Daoy (cell line): ENCODE data around the gene ERP44. TPM values are rescaled to one million over a fixed set of nuclear protein-coding genes. Genes with fewer than 3 reads are reported as not detected.
"Not testable (repeated sequence)": the region's sequence is repeated elsewhere in the genome, so short reads cannot be mapped to it uniquely, and the experiment has no call there.

ENCODE experiments used
- DNase-seq: peaks from one replicate; pipeline ENCODE4 v3.0.0-alpha.2; 2015; ENCODE audit warnings: low read depth
- total RNA-seq: library from RNA; depleted of rRNA; stranded (reverse); fragments of >200 nt; shearing (Covaris generic); gene quantifications from 2 replicates; pipeline ENCODE4 v1.2.3, GENCODE V29; 2014

Gene ERP44
- total RNA-seq, 1 experiment from 2014 or later, result 17.1 TPM

DNA sequence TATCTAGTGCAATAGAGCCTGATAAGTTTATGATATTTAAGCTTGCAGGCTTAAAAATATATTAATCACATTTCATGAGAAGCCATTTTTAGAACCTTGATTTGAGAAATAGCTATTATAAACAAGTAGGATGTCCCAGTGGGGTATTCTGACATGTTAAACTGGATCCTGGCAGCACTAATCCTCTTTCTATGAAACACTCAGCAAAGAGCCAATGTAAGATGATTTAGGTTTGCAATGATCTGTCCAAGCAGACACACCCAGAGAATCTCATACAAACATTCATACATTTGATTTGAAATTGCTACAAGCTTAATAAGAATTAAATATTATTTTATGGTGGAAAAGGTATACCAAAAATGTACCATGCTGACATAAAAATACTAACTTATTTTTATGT is 86.5 kb downstream of the ERP44 start:
- DNase-seq, result no peak

DNA sequence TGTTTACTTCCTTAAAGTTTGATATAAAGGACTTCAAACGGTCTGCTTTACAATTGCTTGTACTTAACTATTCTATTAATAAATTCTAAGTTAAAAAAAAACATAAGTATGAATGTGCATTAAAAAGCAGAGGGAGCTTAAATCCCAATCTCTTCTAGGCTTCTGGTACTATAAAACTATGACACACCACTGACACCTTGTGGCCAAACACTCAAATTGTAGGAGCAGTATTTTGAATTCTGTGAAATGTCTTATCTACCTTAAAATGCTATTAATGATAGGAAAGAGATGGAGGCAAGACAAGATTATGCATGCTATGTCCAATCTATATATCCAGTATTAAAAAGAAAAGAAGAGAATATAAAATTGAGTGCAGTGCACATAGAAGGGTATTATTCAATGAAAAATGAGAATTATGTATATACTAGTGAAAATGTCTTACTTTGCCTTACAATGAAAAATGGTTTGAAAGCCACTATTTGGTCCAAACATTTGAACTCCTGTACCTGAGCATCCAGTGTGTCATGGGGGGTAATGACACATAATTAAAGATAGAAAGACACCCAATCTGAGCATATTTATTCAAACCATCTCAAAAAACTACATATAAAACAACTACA is 87.6 kb downstream of the ERP44 start:
- peak; percentile 55 for DNase-seq

GRCh38 chr9:99999797-100000196 is 99.0 kb downstream of the ERP44 start:
- DNase-seq, result no peak

DNA sequence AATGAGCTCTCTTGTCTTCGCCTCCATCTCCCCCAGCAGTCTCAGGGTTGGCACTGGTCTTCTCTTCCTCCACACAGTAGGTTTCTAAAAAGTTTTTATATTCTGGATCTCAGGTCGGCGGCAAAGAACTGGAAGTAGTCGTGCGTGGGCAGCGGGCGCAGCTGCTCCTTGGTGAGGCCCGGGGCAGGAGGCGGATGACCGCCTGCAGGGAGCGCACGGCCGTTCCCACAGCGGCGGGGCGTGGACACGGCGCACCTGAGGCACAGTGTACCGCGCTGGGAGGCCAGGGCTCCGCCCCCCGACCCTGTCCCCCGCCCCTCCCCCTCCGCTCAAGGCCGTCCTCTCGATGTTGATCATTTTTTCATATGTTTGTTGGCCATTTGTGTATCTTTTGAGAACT is 99.9 kb downstream of the ERP44 start:
- no peak for DNase-seq

- no peak for DNase-seq
These were observed 100.5 kb downstream of the ERP44 start for GRCh38 chr9:99998266-99998665.

GRCh38 chr9:99990508-99990907 is 108.3 kb downstream of the ERP44 start:
- not testable (repeated sequence) for DNase-seq

GRCh38 chr9:99986642-99987041 is 112.2 kb downstream of the ERP44 start:
- no peak for DNase-seq

DNA sequence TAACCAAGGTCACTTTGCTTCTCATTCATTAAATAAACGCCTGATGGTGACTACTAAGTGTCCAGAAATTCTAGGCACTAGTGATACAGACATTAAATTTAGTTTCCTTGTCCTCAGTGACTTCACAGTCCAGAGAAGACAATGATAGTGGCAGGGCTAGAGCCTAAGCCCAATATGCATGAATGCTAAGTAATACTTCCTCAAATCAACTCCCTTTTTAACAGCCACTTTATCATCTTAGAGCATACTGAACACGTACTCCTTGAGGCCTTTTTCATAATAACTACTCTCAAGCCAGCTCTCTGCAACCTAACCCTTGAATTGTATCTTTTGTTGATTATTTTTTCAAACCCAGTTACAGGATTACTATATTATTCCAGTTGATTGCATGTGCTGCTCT is 118.2 kb downstream of the ERP44 start:
- no peak for DNase-seq

DNA sequence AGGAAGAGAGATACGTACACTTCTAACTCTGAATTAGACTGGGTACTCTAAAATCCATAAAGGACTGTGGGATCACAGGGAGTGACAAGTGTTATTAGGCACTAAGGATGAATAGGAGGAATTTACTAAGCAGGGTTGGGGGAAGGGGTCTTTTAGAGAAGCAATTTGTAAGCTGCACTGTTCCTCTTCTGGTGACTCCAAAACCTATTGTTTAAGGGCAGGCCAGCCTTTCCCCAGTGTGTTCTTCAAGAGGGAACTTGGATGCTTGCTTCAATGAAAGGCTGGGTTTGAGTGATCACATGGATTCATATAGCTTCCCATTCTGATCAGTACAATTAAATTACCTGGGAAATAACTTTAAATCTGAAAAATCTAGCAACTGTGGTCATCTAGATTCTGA is 120.6 kb downstream of the ERP44 start:
- DNase-seq, result no peak

GRCh38 chr9:99977033-99977792 is 121.6 kb downstream of the ERP44 start:
- no peak for DNase-seq

DNA sequence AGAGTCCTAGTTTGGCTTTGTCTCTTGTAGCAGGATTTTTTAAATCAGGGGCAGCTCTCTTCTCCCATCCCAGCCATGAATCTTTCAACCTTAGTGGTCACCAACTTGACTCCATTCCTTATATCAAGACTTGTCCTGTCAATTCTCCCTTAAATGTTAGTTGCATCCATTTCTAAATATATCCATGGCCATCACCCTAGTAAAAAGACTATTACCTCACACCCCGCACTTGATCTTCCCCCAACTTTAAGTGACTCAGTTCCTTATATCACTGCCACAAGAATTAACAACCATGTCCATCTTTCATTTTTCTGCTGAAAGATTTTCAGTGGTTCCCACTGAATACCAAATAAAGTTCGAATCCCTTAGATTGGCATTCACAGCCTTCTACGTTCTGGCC is 125.3 kb downstream of the ERP44 start:
- no peak for DNase-seq

DNA sequence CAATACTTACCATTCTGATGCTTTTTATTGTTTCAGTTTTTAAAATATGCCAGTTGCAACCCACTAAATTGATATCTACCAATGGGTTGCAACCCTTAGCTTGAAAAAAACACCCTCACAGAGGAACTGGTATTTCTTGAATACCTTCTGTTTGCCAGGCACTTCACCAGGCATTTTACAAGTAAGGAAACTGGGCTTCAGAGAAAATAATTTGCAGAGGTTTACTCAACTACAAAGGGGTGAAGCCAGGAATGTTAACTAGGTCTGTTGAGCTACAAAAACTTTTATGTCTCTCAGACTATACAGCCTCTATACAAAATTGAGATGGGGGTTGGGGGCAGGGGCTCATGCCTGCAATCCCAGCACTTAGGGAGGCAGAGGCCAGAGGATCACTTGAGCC is 127.4 kb downstream of the ERP44 start:
- DNase-seq, result no peak

DNA sequence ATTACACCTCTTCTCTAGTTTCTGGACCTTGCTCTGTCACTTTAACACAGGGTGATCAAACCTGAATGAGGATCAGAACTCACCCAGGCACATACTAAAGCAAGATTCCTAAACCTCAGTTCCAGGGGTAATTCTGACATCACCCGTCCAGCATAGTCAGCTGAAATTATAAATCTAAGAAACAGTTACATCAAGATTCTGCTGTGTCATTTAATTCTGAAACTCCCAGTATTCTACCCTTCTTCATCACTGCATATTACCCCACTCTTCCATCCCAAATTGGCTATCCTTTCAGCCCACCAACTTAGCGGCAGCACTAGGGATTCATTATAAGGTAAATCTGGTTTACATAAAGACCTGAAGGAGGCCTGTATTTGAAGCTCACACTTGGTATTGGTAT is 128.3 kb downstream of the ERP44 start:
- DNase-seq, result no peak

DNA sequence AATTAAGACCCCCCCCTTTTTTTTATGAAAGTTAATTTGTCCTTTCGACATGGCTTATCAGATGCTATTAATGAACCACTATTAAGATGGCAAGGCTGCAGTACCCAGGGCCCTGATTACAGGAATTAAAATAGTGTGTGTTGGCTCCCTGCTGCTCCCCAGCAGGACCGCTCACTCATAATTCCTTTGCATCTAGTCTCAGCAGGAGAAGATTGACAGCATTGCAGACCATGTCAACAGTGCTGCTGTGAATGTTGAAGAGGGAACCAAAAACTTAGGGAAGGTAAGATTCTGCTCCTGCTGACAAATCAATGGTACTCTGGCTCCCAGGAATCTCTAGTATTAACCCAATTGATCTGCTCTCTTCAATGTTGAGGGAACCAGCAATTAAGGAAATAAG is 131.3 kb downstream of the ERP44 start:
- DNase-seq, result no peak

DNA sequence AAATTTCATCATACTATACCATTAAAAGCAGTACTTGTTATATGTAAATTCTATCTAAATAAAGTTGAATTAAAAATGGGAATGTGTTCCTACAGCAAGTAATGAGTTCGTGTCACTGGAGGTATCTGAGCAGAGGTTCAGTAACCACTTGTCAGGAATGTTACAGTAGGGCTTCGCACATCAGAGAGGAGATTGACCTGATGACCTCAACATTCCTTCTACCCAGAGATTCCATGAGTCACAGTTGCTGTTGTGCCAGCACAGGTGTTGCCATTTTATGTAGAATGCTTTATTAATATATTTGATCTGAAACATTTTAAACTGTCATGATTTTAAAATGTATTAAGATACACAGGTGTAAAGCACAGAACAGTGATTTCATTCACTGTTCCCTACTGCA is 132.1 kb downstream of the ERP44 start:
- DNase-seq, result peak; percentile 47

DNA sequence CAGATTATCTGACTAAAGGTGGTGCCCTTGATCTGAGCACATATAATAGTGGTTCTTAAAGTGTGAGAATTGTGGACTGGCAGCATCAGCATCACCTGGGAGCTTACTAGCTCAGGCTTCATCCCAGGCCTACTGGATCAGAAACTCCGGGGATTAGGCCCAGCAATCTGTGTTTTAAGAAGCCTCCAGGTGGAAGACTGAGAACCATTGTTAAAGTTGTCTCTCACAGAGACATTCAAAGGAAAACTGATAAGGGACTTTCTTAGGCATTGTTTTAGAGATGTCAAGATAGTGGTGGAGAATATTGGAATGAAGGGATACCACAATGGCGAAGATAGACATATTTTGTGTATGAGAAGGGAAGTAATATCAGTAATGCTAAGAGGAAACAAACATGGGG is 132.8 kb downstream of the ERP44 start:
- DNase-seq, result no peak

DNA sequence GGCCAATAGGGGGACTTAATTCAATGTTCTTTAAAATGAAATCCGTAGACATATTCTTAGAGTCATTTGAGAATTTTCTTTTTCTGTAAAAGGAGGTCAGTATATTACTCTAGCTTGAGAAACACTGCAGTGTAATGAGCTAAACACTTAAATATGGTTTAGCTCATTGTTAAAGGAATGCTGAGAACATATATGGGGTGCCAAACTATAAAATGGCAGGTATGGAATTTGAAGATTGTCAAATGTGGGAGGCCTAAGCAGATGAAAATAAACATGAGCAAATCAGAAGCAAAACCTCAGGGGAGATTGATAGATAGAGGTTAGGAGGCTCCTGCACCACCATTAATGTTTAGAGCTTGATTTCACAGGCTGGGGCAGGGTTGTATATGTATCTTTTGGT is 134.5 kb downstream of the ERP44 start:
- no peak for DNase-seq

DNA sequence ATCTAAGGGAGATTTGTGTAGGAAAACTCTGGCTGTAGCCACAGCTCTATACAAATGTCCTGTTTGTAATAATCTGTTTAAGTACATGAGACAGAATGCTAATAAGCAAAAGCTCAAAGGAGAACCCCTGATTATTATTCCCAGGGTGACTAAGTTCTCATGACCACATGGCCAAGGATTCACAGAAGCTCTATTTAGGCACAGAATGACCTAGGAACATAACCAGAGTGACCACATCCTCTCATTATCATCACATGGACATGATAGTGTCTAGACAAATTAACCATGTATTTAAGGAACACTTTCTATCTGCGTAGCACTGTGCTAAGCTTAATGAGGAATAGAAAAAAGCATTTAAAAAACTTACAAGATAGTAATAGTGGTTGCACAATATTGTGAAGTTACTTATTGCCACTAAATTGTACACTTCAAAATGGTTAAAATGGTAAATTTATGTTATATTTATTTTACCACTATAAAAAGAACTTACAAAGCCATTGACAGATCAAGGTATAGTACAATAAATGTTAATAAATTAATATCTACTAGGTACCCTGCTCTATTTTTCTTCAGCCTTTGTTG is 136.0 kb downstream of the ERP44 start:
- DNase-seq, result peak; percentile 15

GRCh38 chr9:99955606-99956005 is 143.2 kb downstream of the ERP44 start:
- no peak for DNase-seq

GRCh38 chr9:99954819-99955218 is 144.0 kb downstream of the ERP44 start:
- no peak for DNase-seq

GRCh38 chr9:99953861-99954507 is 144.8 kb downstream of the ERP44 start:
- DNase-seq, result no peak

DNA sequence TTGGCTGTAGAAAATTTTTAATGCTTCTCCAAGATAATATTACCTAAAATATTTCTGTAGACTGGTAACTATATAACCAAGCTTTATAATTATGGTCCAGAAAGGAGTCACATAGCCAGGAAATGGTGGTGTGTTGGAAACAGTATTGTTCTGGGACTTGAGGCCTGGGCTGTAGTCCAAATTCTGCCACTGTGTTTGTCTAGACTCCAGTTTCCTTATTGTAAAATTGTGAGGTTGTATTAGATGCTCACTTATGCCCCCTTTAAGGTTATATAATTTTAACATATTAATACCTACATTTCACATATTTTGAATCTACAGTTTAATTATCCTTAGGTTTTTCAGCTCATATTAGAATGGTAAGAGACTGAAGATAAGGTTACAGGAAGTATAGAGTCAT is 149.9 kb downstream of the ERP44 start:
- peak; percentile 25 for DNase-seq

DNA sequence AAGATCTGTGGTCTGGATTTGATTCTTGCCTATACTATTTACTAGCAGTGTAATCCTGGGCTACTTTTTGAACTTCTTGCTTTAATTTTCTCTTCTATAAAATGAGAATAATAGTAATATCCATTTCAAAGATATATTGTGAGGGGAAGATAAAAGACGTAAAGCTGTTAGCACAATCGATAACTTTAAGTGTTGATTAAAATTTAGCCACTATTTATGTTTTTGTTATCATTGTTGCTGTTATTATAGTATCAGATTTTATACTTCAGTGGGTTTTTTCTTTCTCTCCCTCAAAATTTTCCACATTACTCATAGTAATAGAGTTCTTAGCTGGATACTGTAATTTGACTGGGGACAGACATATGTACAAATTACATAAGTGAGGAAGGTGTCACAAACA is 150.3 kb downstream of the ERP44 start:
- DNase-seq, result no peak
